ENCODE data around the gene ACTN4. TPM values are rescaled to one million over a fixed set of nuclear protein-coding genes. Genes with fewer than 3 reads are reported as not detected.

The ACTN4 gene
- total RNA-seq, 1 donor from 2014 or later: 454 TPM

DNA sequence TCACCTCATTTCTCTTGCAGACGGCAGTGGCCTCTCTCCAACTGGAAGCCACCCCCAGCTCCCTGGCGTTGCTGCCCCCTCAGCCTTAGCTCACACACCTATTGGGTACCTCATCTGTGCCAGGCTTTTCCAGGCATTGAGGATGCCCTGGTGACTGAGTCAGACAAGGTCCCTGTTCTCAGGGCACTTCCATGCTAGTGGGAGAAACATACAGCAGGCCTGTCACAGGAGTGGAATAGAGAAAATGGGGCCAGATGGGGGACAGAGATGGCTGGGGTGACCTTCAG, 62.9 kb downstream of the ACTN4 start:
- Histone ChIP-seq H3K27me3 (ENCODE audit: low read depth) (no peaks in the 10 kb centered on the region), H3K36me3 (peaks cover 98% of the 10 kb centered on the region), H3K4me1 (peaks cover 75% of the 10 kb centered on the region), H3K27ac (no peak overlapping the region), H3K9me3 (no peaks in the 10 kb centered on the region), H3K4me3 (no peak overlapping the region)
- intact Hi-C loops (cut with DNase I): no loop called here
- no peak for ATAC-seq
- no peak for DNase-seq
- TF ChIP-seq, protein P1, sequence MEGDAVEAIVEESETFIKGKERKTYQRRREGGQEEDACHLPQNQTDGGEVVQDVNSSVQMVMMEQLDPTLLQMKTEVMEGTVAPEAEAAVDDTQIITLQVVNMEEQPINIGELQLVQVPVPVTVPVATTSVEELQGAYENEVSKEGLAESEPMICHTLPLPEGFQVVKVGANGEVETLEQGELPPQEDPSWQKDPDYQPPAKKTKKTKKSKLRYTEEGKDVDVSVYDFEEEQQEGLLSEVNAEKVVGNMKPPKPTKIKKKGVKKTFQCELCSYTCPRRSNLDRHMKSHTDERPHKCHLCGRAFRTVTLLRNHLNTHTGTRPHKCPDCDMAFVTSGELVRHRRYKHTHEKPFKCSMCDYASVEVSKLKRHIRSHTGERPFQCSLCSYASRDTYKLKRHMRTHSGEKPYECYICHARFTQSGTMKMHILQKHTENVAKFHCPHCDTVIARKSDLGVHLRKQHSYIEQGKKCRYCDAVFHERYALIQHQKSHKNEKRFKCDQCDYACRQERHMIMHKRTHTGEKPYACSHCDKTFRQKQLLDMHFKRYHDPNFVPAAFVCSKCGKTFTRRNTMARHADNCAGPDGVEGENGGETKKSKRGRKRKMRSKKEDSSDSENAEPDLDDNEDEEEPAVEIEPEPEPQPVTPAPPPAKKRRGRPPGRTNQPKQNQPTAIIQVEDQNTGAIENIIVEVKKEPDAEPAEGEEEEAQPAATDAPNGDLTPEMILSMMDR (IDR thresholded peaks at IDR 0.05): no peak

GRCh38 chr19:38710928-38711725, 63.7 kb downstream of the ACTN4 start:
- Histone ChIP-seq H3K27ac (peak overlapping the region; percentile 24), H3K4me1 (peaks cover 68% of the 10 kb centered on the region), H3K36me3 (peaks cover 98% of the 10 kb centered on the region), H3K9me3 (no peaks in the 10 kb centered on the region), H3K27me3 (ENCODE audit: low read depth) (no peaks in the 10 kb centered on the region), H3K4me3 (no peak overlapping the region)
- TF ChIP-seq, protein P1 (IDR thresholded peaks at IDR 0.05): no peak
- DNase-seq (no peak), ATAC-seq (peak in 1 of 2 donors; percentile 1)
- intact Hi-C loops (cut with DNase I): no loop called here

GRCh38 chr19:38711726-38712153, 64.3 kb downstream of the ACTN4 start:
- Histone ChIP-seq H3K4me3 (no peak overlapping the region), H3K27me3 (ENCODE audit: low read depth) (no peaks in the 10 kb centered on the region), H3K4me1 (peaks cover 62% of the 10 kb centered on the region), H3K36me3 (peaks cover 98% of the 10 kb centered on the region), H3K9me3 (no peaks in the 10 kb centered on the region), H3K27ac (peak overlapping the region; percentile 24)
- intact Hi-C loops (cut with DNase I): no loop called here
- ATAC-seq: peak; percentile 67 to 73
- TF ChIP-seq, protein P1 (IDR thresholded peaks at IDR 0.05): no peak
- peak; percentile 73 for DNase-seq

- H3K27ac ChIP-seq: peak overlapping the region; percentile 24
- no peak for ATAC-seq
- peaks cover 57% of the 10 kb centered on the region for H3K4me1 ChIP-seq
- TF ChIP-seq, protein P1 (IDR thresholded peaks at IDR 0.05): no peak
- intact Hi-C loops (cut with DNase I): no loop called here
- no peak overlapping the region for H3K4me3 ChIP-seq
- H3K36me3 ChIP-seq: peaks cover 98% of the 10 kb centered on the region
- H3K9me3 ChIP-seq: no peaks in the 10 kb centered on the region
- no peaks in the 10 kb centered on the region for H3K27me3 ChIP-seq (ENCODE audit: low read depth)
- no peak for DNase-seq
Observed at GRCh38 chr19:38712161-38712748, 64.8 kb downstream of the ACTN4 start.

DNA sequence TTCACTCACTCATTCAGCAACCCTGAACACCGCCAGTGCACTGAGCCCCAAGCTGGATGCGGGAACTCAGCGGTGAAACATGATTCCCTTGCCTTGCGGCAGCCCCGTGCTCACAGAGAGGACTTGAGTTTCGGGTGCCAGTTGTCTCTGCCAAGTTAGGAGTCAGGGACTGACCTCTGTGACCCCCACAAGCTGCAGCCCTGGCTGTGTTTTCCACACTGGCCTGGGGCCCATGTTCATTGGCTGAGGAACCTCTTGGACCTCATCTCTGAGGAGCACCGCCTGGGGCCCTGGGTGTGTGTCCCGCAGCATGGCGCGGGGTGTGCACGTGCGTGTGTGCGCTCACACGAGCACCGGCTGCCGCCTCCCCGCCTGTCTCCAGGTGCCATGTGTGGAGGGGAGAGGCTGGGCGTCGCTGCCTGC, 65.8 kb downstream of the ACTN4 start:
- no peak overlapping the region for H3K4me3 ChIP-seq
- DNase-seq (no peak), ATAC-seq (peak in 1 of 2 donors; percentile 25)
- TF ChIP-seq, protein P1 (IDR thresholded peaks at IDR 0.05): no peak
- no peak overlapping the region for H3K27ac ChIP-seq
- H3K36me3 ChIP-seq: peaks cover 98% of the 10 kb centered on the region
- intact Hi-C loops (cut with DNase I): no loop called here
- no peaks in the 10 kb centered on the region for H3K27me3 ChIP-seq (ENCODE audit: low read depth)
- H3K9me3 ChIP-seq: no peaks in the 10 kb centered on the region
- peaks cover 48% of the 10 kb centered on the region for H3K4me1 ChIP-seq
